ENCODE results near the gene ZNF423.

ZNF423 gene

GRCh38 chr16:49789616-49790015, 66.3 kb downstream of the ZNF423 start:
- H3K36me3 ChIP-seq (ENCODE audit: insufficient read depth, low read length): no peaks in the 10 kb centered on the region
- no peaks in the 10 kb centered on the region for H3K4me1 ChIP-seq (ENCODE audit: control insufficient read depth, insufficient read depth, low read length)
- no peak overlapping the region for H3K4me3 ChIP-seq (ENCODE audit: low read length)
- no peak overlapping the region for H3K4me2 ChIP-seq (ENCODE audit: low read length)
- no peak overlapping the region for H3K9ac ChIP-seq (ENCODE audit: low read depth, low read length)
- peaks cover 15% of the 10 kb centered on the region for H3K27me3 ChIP-seq (ENCODE audit: control insufficient read depth, insufficient read depth, low read length)
- H3K9me3 ChIP-seq (replicated peaks; ENCODE audit: low read length): no peaks in the 10 kb centered on the region

DNA sequence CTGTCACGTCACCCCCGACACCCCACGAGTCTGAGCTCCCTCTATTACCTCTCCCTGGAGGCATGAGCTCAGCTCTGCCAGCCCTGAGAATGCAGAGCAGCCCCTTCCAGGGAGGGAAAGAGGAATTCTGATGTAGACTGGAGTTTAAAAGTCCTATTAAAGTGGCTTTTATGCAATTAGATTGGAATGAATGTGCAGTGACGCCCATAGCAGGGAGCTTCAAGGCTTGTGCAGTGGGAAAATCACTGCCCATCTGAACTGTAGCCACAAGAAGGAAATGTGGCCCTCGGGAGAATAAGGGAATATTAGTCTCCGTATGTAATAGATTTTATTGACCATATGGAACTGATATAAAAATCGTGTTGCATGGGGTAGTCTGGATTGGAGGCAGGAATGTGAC, 66.9 kb downstream of the ZNF423 start:
- H3K4me2 ChIP-seq (ENCODE audit: low read length): no peak overlapping the region
- no peak overlapping the region for H3K9ac ChIP-seq (ENCODE audit: low read depth, low read length)
- no peak overlapping the region for H3K4me3 ChIP-seq (ENCODE audit: low read length)
- H3K36me3 ChIP-seq (ENCODE audit: insufficient read depth, low read length): no peaks in the 10 kb centered on the region
- no peaks in the 10 kb centered on the region for H3K9me3 ChIP-seq (replicated peaks; ENCODE audit: low read length)
- no peaks in the 10 kb centered on the region for H3K4me1 ChIP-seq (ENCODE audit: control insufficient read depth, insufficient read depth, low read length)
- H3K27me3 ChIP-seq (ENCODE audit: control insufficient read depth, insufficient read depth, low read length): peaks cover 15% of the 10 kb centered on the region

DNA sequence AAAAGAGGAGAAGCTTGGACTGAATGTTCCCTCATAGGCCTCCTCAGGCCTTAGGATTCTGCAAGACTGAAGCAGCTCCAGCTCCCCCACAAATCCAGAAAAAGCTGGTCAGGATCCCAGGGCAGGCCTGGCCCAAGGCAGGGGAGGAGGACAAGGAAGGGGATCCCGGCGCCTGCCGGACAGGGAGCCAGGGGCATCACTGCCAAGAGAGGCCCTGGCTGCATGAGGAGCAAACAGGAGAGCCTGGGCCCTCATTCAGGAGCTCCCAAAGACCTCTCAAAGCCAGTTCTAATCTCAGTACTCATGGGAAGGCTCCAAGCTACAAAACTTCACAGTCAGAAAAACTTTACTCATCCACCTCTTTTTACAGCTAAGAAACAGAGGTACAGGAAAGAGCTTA, 67.3 kb downstream of the ZNF423 start:
- H3K4me2 ChIP-seq (ENCODE audit: low read length): no peak overlapping the region
- no peaks in the 10 kb centered on the region for H3K9me3 ChIP-seq (replicated peaks; ENCODE audit: low read length)
- H3K4me1 ChIP-seq (ENCODE audit: control insufficient read depth, insufficient read depth, low read length): no peaks in the 10 kb centered on the region
- H3K4me3 ChIP-seq (ENCODE audit: low read length): no peak overlapping the region
- H3K27me3 ChIP-seq (ENCODE audit: control insufficient read depth, insufficient read depth, low read length): peaks cover 15% of the 10 kb centered on the region
- no peak overlapping the region for H3K9ac ChIP-seq (ENCODE audit: low read depth, low read length)
- H3K36me3 ChIP-seq (ENCODE audit: insufficient read depth, low read length): no peaks in the 10 kb centered on the region

DNA sequence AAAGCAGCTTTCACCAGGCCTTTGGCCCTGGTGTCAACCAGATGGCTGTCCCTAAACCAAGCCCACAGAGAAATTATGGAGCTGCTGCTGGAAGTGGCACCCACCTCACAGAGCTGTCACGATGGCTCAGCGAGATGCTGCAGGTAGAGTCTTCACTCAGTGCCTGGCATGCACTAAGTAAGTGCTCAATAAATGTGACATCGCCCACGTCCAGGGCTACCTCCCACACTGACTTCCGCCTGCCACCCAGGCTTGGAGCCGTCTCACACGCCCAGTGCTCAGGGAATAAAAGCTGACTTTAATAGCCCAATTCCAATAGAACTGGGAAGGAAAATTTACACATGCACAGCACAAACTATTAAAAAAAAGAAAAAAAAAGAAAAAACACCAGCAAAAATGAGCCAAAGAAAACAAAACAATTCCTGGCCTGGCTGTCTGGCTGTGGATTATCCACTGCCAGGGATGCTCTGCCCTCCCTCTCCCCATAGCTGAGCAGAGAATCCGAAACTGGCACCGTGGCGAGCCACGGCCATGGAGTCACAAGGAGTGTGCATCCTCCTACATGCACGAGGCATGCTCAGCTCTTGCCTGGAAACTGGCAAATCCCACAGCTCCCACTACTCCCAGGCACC, 68.9 kb downstream of the ZNF423 start:
- H3K9me3 ChIP-seq (replicated peaks; ENCODE audit: low read length): no peaks in the 10 kb centered on the region
- H3K4me3 ChIP-seq (ENCODE audit: low read length): no peak overlapping the region
- no peak overlapping the region for H3K9ac ChIP-seq (ENCODE audit: low read depth, low read length)
- no peak overlapping the region for H3K4me2 ChIP-seq (ENCODE audit: low read length)
- no peaks in the 10 kb centered on the region for H3K4me1 ChIP-seq (ENCODE audit: control insufficient read depth, insufficient read depth, low read length)
- no peaks in the 10 kb centered on the region for H3K36me3 ChIP-seq (ENCODE audit: insufficient read depth, low read length)
- peaks cover 15% of the 10 kb centered on the region for H3K27me3 ChIP-seq (ENCODE audit: control insufficient read depth, insufficient read depth, low read length)

GRCh38 chr16:49785970-49786369, 69.9 kb downstream of the ZNF423 start:
- Histone ChIP-seq H3K4me1 (ENCODE audit: control insufficient read depth, insufficient read depth, low read length) (no peaks in the 10 kb centered on the region), H3K4me3 (ENCODE audit: low read length) (no peak overlapping the region), H3K9ac (ENCODE audit: low read depth, low read length) (no peak overlapping the region), H3K36me3 (ENCODE audit: insufficient read depth, low read length) (no peaks in the 10 kb centered on the region), H3K9me3 (replicated peaks; ENCODE audit: low read length) (no peaks in the 10 kb centered on the region), H3K4me2 (ENCODE audit: low read length) (no peak overlapping the region), H3K27me3 (ENCODE audit: control insufficient read depth, insufficient read depth, low read length) (peaks cover 15% of the 10 kb centered on the region)

- Histone ChIP-seq H3K4me2 (ENCODE audit: low read length) (no peak overlapping the region), H3K9me3 (replicated peaks; ENCODE audit: low read length) (no peaks in the 10 kb centered on the region), H3K4me3 (ENCODE audit: low read length) (no peak overlapping the region), H3K4me1 (ENCODE audit: control insufficient read depth, insufficient read depth, low read length) (no peaks in the 10 kb centered on the region), H3K9ac (ENCODE audit: low read depth, low read length) (no peak overlapping the region), H3K27me3 (ENCODE audit: control insufficient read depth, insufficient read depth, low read length) (peaks cover 2% of the 10 kb centered on the region), H3K36me3 (ENCODE audit: insufficient read depth, low read length) (no peaks in the 10 kb centered on the region)
These were observed 73.5 kb downstream of the ZNF423 start for GRCh38 chr16:49782405-49782804.

DNA sequence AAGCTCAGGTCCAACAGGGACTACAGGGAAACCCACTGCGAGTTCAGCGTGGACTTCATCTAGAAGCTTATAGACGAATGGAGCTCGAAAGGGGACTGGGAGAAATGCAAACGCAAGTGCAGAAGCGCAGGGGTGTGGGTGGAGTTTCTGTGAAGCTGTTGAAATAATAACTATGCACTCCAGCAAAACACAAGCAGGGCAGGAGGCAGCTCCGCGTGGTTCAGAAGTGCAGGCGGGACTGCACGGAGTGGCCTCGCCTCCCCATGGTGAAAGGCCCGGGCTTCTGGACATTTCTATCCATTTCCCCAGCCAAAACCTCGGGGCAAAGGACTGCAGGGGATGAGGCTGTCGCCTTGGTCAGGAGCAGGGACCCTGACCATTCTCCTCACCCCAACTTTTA, 74.5 kb downstream of the ZNF423 start:
- no peak overlapping the region for H3K9ac ChIP-seq (ENCODE audit: low read depth, low read length)
- no peaks in the 10 kb centered on the region for H3K27me3 ChIP-seq (ENCODE audit: control insufficient read depth, insufficient read depth, low read length)
- H3K36me3 ChIP-seq (ENCODE audit: insufficient read depth, low read length): no peaks in the 10 kb centered on the region
- no peak overlapping the region for H3K4me3 ChIP-seq (ENCODE audit: low read length)
- H3K4me2 ChIP-seq (ENCODE audit: low read length): no peak overlapping the region
- H3K4me1 ChIP-seq (ENCODE audit: control insufficient read depth, insufficient read depth, low read length): no peaks in the 10 kb centered on the region
- no peaks in the 10 kb centered on the region for H3K9me3 ChIP-seq (replicated peaks; ENCODE audit: low read length)

DNA sequence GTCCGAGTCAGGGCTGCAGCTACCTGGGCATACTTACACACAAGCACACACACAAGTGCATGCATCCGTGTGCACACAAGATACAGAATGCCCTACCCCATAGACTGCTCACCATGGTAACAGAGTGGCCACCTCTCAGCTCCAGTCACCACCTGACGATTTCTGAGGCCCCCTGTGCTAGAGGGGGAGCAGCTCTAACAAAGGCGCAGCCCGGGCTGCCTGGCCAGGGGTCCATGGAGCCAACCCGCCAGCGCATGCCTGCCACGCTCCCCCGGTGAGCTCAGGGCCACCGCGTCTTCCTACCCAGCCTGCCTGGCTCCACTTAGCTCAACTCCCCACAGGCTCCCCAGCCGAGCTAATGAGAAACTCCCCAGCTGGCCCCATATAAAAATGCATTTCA, 75.5 kb downstream of the ZNF423 start:
- Histone ChIP-seq H3K4me3 (ENCODE audit: low read length) (no peak overlapping the region), H3K9me3 (replicated peaks; ENCODE audit: low read length) (no peaks in the 10 kb centered on the region), H3K4me2 (ENCODE audit: low read length) (no peak overlapping the region), H3K27me3 (ENCODE audit: control insufficient read depth, insufficient read depth, low read length) (no peaks in the 10 kb centered on the region), H3K4me1 (ENCODE audit: control insufficient read depth, insufficient read depth, low read length) (no peaks in the 10 kb centered on the region), H3K9ac (ENCODE audit: low read depth, low read length) (no peak overlapping the region), H3K36me3 (ENCODE audit: insufficient read depth, low read length) (no peaks in the 10 kb centered on the region)

DNA sequence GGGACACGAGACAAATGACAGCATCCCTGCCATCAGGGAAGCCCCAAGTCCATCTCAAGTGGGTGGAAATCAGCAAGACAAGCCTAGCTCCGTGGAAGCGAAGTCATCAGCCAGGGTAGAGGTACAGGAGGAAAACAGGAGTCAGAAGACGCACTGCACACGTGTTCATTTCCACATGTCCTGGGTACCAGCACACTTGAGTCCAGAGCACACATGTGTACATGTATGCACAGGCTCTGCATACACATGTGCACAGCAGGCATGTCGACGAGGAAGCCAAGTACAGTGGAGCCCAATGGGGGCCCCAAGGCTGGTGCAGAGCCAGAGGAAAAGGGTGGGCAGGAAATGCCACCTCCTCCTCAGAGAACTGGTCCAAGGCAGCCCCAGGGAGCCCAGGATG, 75.9 kb downstream of the ZNF423 start:
- H3K4me2 ChIP-seq (ENCODE audit: low read length): no peak overlapping the region
- H3K9ac ChIP-seq (ENCODE audit: low read depth, low read length): no peak overlapping the region
- H3K4me1 ChIP-seq (ENCODE audit: control insufficient read depth, insufficient read depth, low read length): no peaks in the 10 kb centered on the region

GRCh38 chr16:49778202-49778930, 77.5 kb downstream of the ZNF423 start:
- no peak overlapping the region for H3K9ac ChIP-seq (ENCODE audit: low read depth, low read length)
- H3K9me3 ChIP-seq (replicated peaks; ENCODE audit: low read length): no peaks in the 10 kb centered on the region
- H3K4me3 ChIP-seq (ENCODE audit: low read length): no peak overlapping the region
- H3K4me1 ChIP-seq (ENCODE audit: control insufficient read depth, insufficient read depth, low read length): no peaks in the 10 kb centered on the region
- H3K27me3 ChIP-seq (ENCODE audit: control insufficient read depth, insufficient read depth, low read length): no peaks in the 10 kb centered on the region
- H3K36me3 ChIP-seq (ENCODE audit: insufficient read depth, low read length): no peaks in the 10 kb centered on the region
- no peak overlapping the region for H3K4me2 ChIP-seq (ENCODE audit: low read length)

More for the DNA sequence above, 75.9 kb downstream of the ZNF423 start:
- Histone ChIP-seq H3K9me3 (replicated peaks; ENCODE audit: low read length) (no peaks in the 10 kb centered on the region), H3K27me3 (ENCODE audit: control insufficient read depth, insufficient read depth, low read length) (no peaks in the 10 kb centered on the region), H3K36me3 (ENCODE audit: insufficient read depth, low read length) (no peaks in the 10 kb centered on the region), H3K4me3 (ENCODE audit: low read length) (no peak overlapping the region)

- Histone ChIP-seq H3K4me2 (ENCODE audit: low read length) (no peak overlapping the region), H3K9ac (ENCODE audit: low read depth, low read length) (no peak overlapping the region), H3K4me3 (ENCODE audit: low read length) (no peak overlapping the region), H3K9me3 (replicated peaks; ENCODE audit: low read length) (no peaks in the 10 kb centered on the region), H3K4me1 (ENCODE audit: control insufficient read depth, insufficient read depth, low read length) (no peaks in the 10 kb centered on the region), H3K27me3 (ENCODE audit: control insufficient read depth, insufficient read depth, low read length) (no peaks in the 10 kb centered on the region), H3K36me3 (ENCODE audit: insufficient read depth, low read length) (no peaks in the 10 kb centered on the region)
These were observed 79.2 kb downstream of the ZNF423 start for GRCh38 chr16:49776734-49777133.

DNA sequence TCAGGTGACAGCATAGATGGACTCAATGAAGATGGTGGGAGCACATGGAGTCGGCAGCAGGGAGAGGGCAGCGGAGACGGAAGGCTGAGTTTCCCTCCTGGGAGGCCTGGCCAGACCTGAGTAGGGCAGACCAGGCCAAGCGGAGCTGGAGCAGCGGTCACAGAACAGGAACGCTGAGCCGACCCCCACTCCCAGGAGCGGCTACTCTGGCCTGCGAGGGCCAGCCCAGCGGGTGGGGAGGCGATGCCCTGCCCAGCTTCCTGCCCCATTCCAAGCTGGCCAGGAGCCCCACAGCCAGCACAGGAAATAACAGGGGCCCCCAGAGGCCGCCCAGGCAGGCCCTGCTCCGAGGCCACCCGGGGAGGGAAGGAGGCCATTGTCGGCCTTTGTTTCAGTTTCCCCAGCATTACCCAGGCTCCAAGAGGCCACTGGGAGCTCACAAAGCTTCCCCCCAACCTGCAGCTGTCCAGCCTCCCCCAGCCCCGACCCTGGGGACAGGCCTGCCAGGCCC, 79.8 kb downstream of the ZNF423 start:
- no peaks in the 10 kb centered on the region for H3K4me1 ChIP-seq (ENCODE audit: control insufficient read depth, insufficient read depth, low read length)

More for the DNA sequence above, 79.8 kb downstream of the ZNF423 start:
- Histone ChIP-seq H3K4me3 (ENCODE audit: low read length) (no peak overlapping the region), H3K36me3 (ENCODE audit: insufficient read depth, low read length) (no peaks in the 10 kb centered on the region), H3K4me2 (ENCODE audit: low read length) (no peak overlapping the region), H3K9me3 (replicated peaks; ENCODE audit: low read length) (no peaks in the 10 kb centered on the region), H3K9ac (ENCODE audit: low read depth, low read length) (no peak overlapping the region), H3K27me3 (ENCODE audit: control insufficient read depth, insufficient read depth, low read length) (no peaks in the 10 kb centered on the region)

Data from skeletal muscle satellite cell (primary cell).